ENCODE data around the gene TPD52L2.
"Not testable (repeated sequence)": the region's sequence is repeated elsewhere in the genome, so short reads cannot be mapped to it uniquely, and the experiment has no call there.

Gene TPD52L2

DNA sequence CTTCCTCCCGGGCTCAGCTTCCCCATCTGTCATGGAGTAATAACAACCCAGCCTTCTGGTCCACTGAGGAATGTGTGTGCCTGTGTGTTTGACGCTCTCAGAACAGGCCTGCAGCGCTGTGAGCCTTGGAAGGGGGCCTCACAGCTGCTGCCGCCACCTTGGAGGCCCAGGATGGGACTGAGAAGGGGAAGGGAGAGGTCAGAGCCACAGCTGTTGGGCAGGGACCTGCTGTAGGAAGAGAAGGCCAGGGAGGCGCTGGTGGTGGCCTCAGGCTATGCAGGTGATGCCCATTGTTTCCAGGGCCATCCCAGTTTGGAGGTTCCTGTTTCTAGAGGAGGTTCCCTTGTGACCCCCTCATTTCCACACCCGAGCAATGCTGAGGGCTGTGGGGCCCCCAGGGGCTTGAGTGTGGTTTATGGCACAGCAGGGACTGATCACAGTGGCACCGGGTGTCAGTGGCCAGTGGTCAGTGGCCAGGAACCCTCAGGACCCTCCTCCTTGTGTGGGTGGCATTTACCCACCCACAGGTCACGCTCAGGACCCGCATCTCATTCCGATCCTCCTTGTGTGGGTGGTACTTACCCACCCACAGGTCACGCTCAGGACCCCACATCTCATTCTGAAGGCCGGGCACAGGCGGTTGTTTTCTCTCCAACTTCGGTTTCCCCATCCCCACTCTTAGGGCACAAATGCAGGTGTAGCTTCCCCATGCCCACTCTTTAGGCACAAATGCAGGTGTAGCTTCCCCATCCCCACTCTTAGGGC lies 14.0 kb downstream of the TPD52L2 start:
- DNase-seq (ENCODE audit: low read depth): no peak

DNA sequence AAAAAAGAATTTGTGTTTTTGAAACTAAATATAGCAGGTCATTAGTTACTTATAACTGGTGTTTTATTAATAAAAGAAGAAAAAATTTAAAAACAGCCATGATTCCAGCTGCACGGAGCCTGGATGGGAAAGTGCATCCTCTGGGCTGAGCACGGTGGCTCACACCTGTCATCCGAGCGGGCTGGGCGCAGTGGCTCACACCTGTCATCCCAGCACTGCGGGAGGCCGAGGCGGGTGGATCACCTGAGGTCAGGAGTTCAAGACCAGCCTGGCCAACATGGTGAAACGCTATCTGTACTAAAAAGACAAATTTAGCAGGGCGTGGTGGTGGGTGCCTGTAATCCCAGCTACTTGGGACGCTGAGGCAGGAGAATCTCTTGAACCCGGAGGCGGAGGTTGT lies 15.8 kb downstream of the TPD52L2 start:
- not testable (repeated sequence) for DNase-seq (ENCODE audit: low read depth)

- no peak for DNase-seq (ENCODE audit: low read depth)
Measured at GRCh38 chr20:63881451-63882226, 16.6 kb downstream of the TPD52L2 start.

GRCh38 chr20:63882257-63883200 lies 17.5 kb downstream of the TPD52L2 start:
- no peak for DNase-seq (ENCODE audit: low read depth)

DNA sequence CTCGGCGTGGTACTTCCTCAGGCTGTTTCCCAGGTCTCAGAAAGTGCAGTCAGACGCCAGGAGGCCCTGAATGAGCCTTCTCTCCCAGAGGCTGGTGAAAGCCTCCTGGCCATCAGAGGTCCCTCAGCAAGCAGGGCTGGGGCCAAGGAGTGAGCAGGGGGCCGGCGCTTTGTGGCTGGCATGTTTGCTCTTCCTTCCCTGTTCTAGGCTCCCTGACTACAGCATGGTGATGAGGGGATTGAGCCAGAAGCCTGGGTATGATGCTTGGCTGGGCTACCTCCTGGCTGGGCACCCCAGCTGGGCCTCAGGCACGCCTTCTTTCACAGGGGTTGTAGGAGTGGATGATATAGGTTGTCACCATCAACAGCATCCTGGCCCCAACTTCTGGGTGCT lies 18.1 kb downstream of the TPD52L2 start:
- no peak for DNase-seq (ENCODE audit: low read depth)

GRCh38 chr20:63884506-63885263 lies 19.6 kb downstream of the TPD52L2 start:
- DNase-seq (ENCODE audit: low read depth): no peak

DNA sequence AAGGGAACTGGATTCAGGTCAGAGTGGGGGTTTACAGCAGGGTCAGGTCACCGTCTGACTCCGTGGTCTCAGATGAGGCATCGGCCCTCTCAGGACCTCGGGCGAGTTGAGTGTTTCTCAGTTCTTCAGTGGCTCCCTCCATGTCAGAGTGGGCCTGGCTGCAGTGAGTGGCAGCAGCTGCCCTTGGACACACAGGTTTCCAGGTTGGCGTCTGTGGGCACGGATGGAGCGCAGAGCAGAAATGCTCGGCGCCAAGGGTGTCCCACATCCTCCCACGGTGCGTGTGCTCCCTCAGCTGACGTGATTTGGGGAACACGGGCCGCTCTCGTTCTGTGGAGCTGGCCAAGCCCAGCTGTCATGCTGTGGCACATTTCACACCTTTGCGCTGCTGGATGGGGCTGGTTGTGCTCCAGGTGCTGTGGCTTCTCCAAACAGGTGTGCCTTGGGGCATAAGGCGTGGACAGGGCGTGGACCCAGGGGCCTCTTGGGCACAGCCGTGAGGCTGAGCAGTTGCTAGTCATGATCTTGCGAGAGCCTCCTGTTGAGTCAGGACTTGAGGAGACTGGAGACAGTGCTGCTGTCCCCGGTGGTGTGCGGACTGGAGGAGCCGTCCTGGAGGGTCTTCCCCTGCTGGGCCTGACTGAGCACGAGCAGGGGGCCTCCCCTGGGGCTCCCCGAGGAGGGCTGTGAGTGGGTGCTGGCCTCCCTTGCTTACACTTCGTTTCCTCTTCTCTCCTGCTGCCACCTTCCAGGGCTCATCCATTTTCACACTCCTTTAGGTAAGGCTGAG lies 20.4 kb downstream of the TPD52L2 start:
- DNase-seq (ENCODE audit: low read depth): no peak

DNA sequence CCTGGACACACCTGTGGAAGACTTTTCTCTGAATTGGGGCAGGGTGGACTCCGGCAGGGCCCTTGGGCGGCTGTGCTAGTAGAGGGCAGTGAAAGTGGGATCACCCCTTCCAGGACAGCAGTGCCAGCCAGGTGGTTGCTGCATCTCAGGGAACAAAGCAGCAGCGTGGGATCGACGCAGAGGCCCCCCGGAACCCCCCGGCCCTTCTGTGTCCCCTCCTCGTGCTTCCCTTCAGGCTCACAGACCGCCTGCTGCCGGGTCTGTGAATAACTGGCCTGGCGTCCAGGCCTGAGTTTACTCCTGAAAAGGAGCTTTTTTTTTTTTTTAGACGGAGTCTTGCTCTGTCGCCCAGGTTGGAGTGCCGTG lies 21.0 kb downstream of the TPD52L2 start:
- DNase-seq (ENCODE audit: low read depth): no peak

GRCh38 chr20:63886921-63887320 lies 21.9 kb downstream of the TPD52L2 start:
- no peak for DNase-seq (ENCODE audit: low read depth)

- no peak for DNase-seq (ENCODE audit: low read depth)
Measured at GRCh38 chr20:63889241-63890200, 24.5 kb downstream of the TPD52L2 start.

DNA sequence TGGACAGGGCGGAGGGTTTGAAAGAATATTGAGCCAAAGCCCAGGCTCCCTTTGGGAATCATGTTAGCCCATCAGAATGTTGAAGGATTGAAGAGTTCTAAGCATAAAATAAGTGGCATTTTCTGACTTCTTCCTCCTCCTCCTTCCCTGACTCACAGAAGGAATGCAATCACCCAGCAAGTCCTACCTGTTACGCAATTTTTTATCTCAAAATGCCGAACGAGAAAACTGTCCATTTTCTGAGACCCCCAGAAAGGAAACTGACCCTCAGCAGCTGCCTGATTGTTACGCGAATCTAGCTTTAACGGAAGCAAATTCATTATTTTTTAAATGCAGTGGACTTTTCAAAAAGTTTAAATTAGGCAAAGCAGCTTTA lies 25.1 kb downstream of the TPD52L2 start:
- no peak for DNase-seq (ENCODE audit: low read depth)

GRCh38 chr20:63890616-63891015 lies 25.5 kb downstream of the TPD52L2 start:
- DNase-seq (ENCODE audit: low read depth): no peak

- no peak for DNase-seq (ENCODE audit: low read depth)
Measured at GRCh38 chr20:63891061-63892002, 26.3 kb downstream of the TPD52L2 start.

- no peak for DNase-seq (ENCODE audit: low read depth)
Measured at GRCh38 chr20:63892402-63892801, 27.3 kb downstream of the TPD52L2 start.

- DNase-seq (ENCODE audit: low read depth): no peak
Measured at GRCh38 chr20:63893999-63894357, 28.9 kb downstream of the TPD52L2 start.

DNA sequence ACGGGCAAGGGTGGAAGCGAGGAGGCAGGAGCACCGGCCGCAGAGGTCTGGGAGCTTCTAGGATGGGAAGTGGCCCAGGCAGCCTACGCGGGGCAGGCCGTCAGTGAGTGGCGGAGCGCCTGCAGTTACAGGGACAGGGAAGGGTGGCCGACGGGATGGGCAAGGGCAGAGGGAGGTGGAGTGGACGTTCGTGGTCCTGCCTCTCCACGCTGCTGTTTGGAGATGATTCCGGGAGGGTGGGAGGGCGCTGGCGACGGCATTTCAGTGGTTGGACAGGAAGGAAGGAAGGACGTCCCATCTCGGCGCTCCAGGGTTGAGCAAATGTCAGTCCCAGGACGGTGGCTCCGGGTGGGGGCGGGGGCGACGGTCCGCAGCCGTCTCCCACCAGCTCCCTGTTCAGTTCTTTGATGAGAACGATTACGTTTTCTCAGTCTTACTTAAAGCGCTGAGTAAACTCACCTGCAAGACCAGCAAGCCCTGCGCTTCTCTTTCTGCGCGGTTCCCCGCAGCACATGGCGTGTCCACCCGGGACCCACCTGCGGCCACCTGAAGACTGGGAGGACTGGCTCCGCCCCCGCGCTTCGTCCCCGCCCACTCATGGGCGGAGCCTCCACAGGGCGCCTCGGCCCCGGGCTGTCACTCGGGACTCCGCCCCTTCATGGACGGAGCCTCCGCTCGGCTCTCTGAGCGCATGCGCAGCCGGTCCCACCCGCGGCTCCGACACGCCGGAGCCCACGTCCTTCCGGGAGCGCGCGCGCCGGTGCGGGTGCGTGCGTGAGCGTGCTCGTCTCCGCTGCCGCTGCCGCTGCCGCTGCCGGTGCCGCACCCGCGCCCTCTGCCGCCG lies 29.5 kb downstream of the TPD52L2 start, which contains the start of gene DNAJC5:
TSS of gene DNAJC5 (plus strand) at position 769 of the 844 bp plus-strand sequence. CDS start 33,220 bp downstream, outside the sequence.
- peak; percentile 95 for DNase-seq (ENCODE audit: low read depth)

GRCh38 chr20:63895202-63895951 lies 30.3 kb downstream of the TPD52L2 start:
- no peak for DNase-seq (ENCODE audit: low read depth)

Data from stimulated activated CD4-positive, alpha-beta T cell treated with anti-CD3 and anti-CD28 coated beads, Interleukin-2, amount 100 ng/mL, for 4 hours (primary cell).